Thymus (tissue), 11 donors: ENCODE data around the gene RNF214. TPM values are rescaled to one million over a fixed set of nuclear protein-coding genes. Genes with fewer than 3 reads are reported as not detected.

ENCODE experiments used
- DNase-seq, 9 donors: peaks; one replicate each; pipeline ENCODE4 v3.0.0-alpha.2; 2013; ENCODE audit warnings: low spot score in 9 of 9, low read depth in 6 of 9, missing footprints in 1 of 9
- H3K27ac ChIP-seq, 2 donors: one replicate each; pipeline ENCODE4 v1.5.1; 2013; ENCODE audit warnings: control low read depth in 1 of 2, low read depth in 1 of 2, low read length in 1 of 2, mild to moderate bottlenecking in 1 of 2, moderate library complexity in 1 of 2
- H3K27me3 ChIP-seq, 2 donors: one replicate each; pipeline ENCODE4 v1.5.1; 2013; ENCODE audit warnings: low read length in 1 of 2; ENCODE audit not compliant: control insufficient read depth in 2 of 2, insufficient read depth in 1 of 2
- H3K36me3 ChIP-seq, 2 donors: one replicate each; pipeline ENCODE4 v1.5.1; 2013; ENCODE audit warnings: low read length in 1 of 2, mild to moderate bottlenecking in 1 of 2, moderate library complexity in 1 of 2; ENCODE audit not compliant: control insufficient read depth in 2 of 2, insufficient read depth in 2 of 2
- H3K4me1 ChIP-seq, 2 donors: one replicate each; pipeline ENCODE4 v1.5.1; 2013; ENCODE audit warnings: low read length in 2 of 2; ENCODE audit not compliant: control insufficient read depth in 2 of 2, insufficient read depth in 2 of 2
- H3K4me3 ChIP-seq, 2 donors: one replicate each; pipeline ENCODE4 v1.5.1; 2013; ENCODE audit warnings: low read length in 2 of 2, control low read depth in 1 of 2, mild to moderate bottlenecking in 1 of 2
- H3K9me3 ChIP-seq, 2 donors: one replicate each; pipeline ENCODE4 v1.5.1; 2013; ENCODE audit warnings: low read length in 1 of 2, mild to moderate bottlenecking in 1 of 2; ENCODE audit not compliant: control insufficient read depth in 2 of 2, insufficient read depth in 1 of 2
- WGBS: extraction: QIAGEN DNeasy Blood & Tissue Kit; methylation state at CpG from one replicate; pipeline ENCODE4 v1.1.7; 2013; 5-methylcytosine and 5-hydroxymethylcytosine counted together
- polyA plus RNA-seq: library from polyadenylated mRNA; stranded (reverse); fragments of 200-250 nt; gene quantifications from one replicate; pipeline ENCODE4 v1.2.3, GENCODE V29; 2013
- total RNA-seq: library from RNA; stranded (reverse); fragments of 120-200 nt; gene quantifications from one replicate; pipeline ENCODE4 v1.2.4, GENCODE V29; 2013
- donor health status: healthy.

RNF214 gene
- total and polyA plus RNA-seq, 2 donors = 7.1 to 12.0 TPM

GRCh38 chr11:117226388-117227385 is 5.8 kb upstream of the RNF214 start:
- H3K9me3 ChIP-seq = no peaks in the 10 kb centered on the region
- H3K36me3 ChIP-seq = peaks cover 66 to 72% of the 10 kb centered on the region in 2 donors
- H3K27me3 ChIP-seq = no peaks in the 10 kb centered on the region
- DNase-seq = peak; percentile 45 to 88 (median 65)
- peaks cover 15 to 20% of the 10 kb centered on the region in 2 donors for H3K4me1 ChIP-seq
- WGBS = 80% methylated on average over 19 of the region's 19 CpGs
- no peak overlapping the region for H3K27ac ChIP-seq
- H3K4me3 ChIP-seq = no peak overlapping the region

GRCh38 chr11:117228091-117228490 is 4.4 kb upstream of the RNF214 start:
- Histone ChIP-seq H3K27ac (no peak overlapping the region), H3K27me3 (no peaks in the 10 kb centered on the region), H3K36me3 (peaks cover 56 to 61% of the 10 kb centered on the region in 2 donors), H3K4me1 (peaks cover 17 to 22% of the 10 kb centered on the region in 2 donors), H3K4me3 (no peak overlapping the region), H3K9me3 (no peaks in the 10 kb centered on the region)
- 98% methylated on average over 11 of the region's 11 CpGs for WGBS
- no peak for DNase-seq

- over 99% methylated on average over 12 of the region's 12 CpGs for WGBS
- no peak overlapping the region for H3K4me3 ChIP-seq
Measured at GRCh38 chr11:117229411-117229810, 3.1 kb upstream of the RNF214 start.

GRCh38 chr11:117229931-117230285 is 2.6 kb upstream of the RNF214 start:
- Histone ChIP-seq H3K4me3 (peak overlapping the region; percentile 85 to 95), H3K27ac (peak overlapping the region; percentile 75 to 86)
- 93% methylated on average over 5 of the region's 5 CpGs for WGBS

More at GRCh38 chr11:117229411-117229810, 3.1 kb upstream of the RNF214 start:
- H3K36me3 ChIP-seq = peaks cover 43 to 47% of the 10 kb centered on the region in 2 donors
- peaks cover 18 to 27% of the 10 kb centered on the region in 2 donors for H3K4me1 ChIP-seq
- H3K9me3 ChIP-seq = no peaks in the 10 kb centered on the region
- no peaks in the 10 kb centered on the region for H3K27me3 ChIP-seq
- DNase-seq = no peak
- H3K27ac ChIP-seq = no peak overlapping the region

GRCh38 chr11:117230286-117230961 is 2.0 kb upstream of the RNF214 start:
- H3K27ac ChIP-seq = peak overlapping the region; percentile 75 to 86
- H3K4me3 ChIP-seq = peak overlapping the region; percentile 85 to 95
- WGBS = 58% methylated on average over 12 of the region's 12 CpGs

More at GRCh38 chr11:117229931-117230285, 2.6 kb upstream of the RNF214 start:
- Histone ChIP-seq H3K4me1 (peaks cover 18 to 27% of the 10 kb centered on the region in 2 donors), H3K27me3 (no peaks in the 10 kb centered on the region), H3K36me3 (peaks cover 38 to 45% of the 10 kb centered on the region in 2 donors), H3K9me3 (no peaks in the 10 kb centered on the region)
- DNase-seq = no peak

GRCh38 chr11:117230999-117231841 is 1.3 kb upstream of the RNF214 start:
- 18% methylated on average over 14 of the region's 14 CpGs for WGBS
- Histone ChIP-seq H3K9me3 (no peaks in the 10 kb centered on the region), H3K36me3 (peaks cover 31 to 35% of the 10 kb centered on the region in 2 donors), H3K27ac (peak overlapping the region; percentile 75 to 97), H3K27me3 (no peaks in the 10 kb centered on the region), H3K4me3 (peak overlapping the region; percentile 85 to 95), H3K4me1 (peaks cover 18 to 27% of the 10 kb centered on the region in 2 donors)
- no peak for DNase-seq

More at GRCh38 chr11:117230286-117230961, 2.0 kb upstream of the RNF214 start:
- H3K27me3 ChIP-seq = no peaks in the 10 kb centered on the region
- peaks cover 35 to 42% of the 10 kb centered on the region in 2 donors for H3K36me3 ChIP-seq
- peaks cover 18 to 27% of the 10 kb centered on the region in 2 donors for H3K4me1 ChIP-seq
- no peaks in the 10 kb centered on the region for H3K9me3 ChIP-seq
- peak in 2 of 9 donors; percentile 47 to 68 for DNase-seq

- Histone ChIP-seq H3K9me3 (no peaks in the 10 kb centered on the region), H3K27ac (peak within 1 kb of the TSS; percentile 89 to 97), H3K36me3 (peaks cover 28 to 30% of the 10 kb centered on the region in 2 donors), H3K27me3 (no peaks in the 10 kb centered on the region), H3K4me3 (peak within 1 kb of the TSS; percentile 85 to 95), H3K4me1 (peaks cover 18 to 27% of the 10 kb centered on the region in 2 donors)
- DNase-seq = no peak
- under 1% methylated on average over 13 of the region's 13 CpGs for WGBS
Measured at GRCh38 chr11:117231842-117232091, 704 bp upstream of the RNF214 start, which contains the start of gene PCSK7. PCSK7 (minus strand) TSS chr11:117232073; CDS start chr11:117229844, 2,229 bp downstream.

GRCh38 chr11:117232911-117233409 is 489 bp downstream of the RNF214 start:
- peak in 1 of 9 donors; percentile 37 for DNase-seq
- Histone ChIP-seq H3K4me1 (peaks cover 18 to 27% of the 10 kb centered on the region in 2 donors), H3K9me3 (no peaks in the 10 kb centered on the region), H3K4me3 (peak overlapping the region; percentile 69 to 85), H3K27ac (peak overlapping the region; percentile 53 to 75), H3K27me3 (no peaks in the 10 kb centered on the region), H3K36me3 (peaks cover 20% of the 10 kb centered on the region in 2 donors)
- 3% methylated on average over 25 of the region's 27 CpGs for WGBS
